Left colon (tissue), 2 donors: ENCODE measurements around the gene BUD31. TPM values are rescaled to one million over a fixed set of nuclear protein-coding genes. Genes with fewer than 3 reads are reported as not detected.
"Not testable (repeated sequence)": the region's sequence is repeated elsewhere in the genome, so short reads cannot be mapped to it uniquely, and the experiment has no call there.

Experiments used
- ATAC-seq: fragments of 200-7000 bp; cut with Tn5 transposase; one replicate; pipeline ENCODE4 v1.9.1; 2020; ENCODE audit warnings: mild to moderate bottlenecking, moderate library complexity
- DNase-seq, 2 donors: peaks; one replicate each; pipeline ENCODE4 v3.0.0-alpha.2; 2020
- intact Hi-C, 2 donors: fragments of 100-400 bp; cut with DNase I in 1 of 2; cut with micrococcal nuclease in 1 of 2; formaldehyde crosslinking; loops; one replicate each; pipeline versions ENCODE4 v1.11.2 to v1.14.0; 2022; cut with DNase I, micrococcal nuclease
- total RNA-seq, 2 donors: library from RNA; stranded (reverse); fragmentation: NEBNext Ultra II Directional; extraction: Animal tissue kit (Norgen Biotek cat#: 25700); gene quantifications; one replicate each; pipeline ENCODE4 v1.2.1, GENCODE V29; 2021
- donor health status: DM: no; HTN: no; CAD: no.
- donor health status: DM: yes; HTN: yes; CAD: no.

Gene BUD31
- total RNA-seq, 2 donors from 2014 or later, result 69.9 to 79.0 TPM

DNA sequence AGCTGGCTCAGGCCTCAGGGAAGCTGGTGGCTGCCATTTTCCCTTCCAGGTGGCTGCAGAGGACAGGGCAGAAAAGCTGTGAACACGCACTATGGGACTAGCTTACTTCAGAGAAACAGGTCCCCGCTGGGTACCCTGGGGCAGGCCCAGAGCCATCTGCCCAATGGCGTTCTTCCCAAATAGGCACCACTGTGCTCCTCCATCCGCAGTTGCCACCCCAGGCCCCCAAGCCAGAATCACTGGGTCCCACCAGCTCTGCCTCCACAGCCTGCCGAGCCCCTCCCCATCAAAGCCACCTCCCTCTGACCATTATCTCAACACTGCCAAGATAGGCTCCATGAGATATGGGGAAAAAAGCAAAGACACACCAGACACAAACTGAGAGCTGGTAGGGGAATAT is 11.4 kb downstream of the BUD31 start:
- DNase-seq, result no peak
- ATAC-seq, result no peak
- intact Hi-C loops, result no loop called here

DNA sequence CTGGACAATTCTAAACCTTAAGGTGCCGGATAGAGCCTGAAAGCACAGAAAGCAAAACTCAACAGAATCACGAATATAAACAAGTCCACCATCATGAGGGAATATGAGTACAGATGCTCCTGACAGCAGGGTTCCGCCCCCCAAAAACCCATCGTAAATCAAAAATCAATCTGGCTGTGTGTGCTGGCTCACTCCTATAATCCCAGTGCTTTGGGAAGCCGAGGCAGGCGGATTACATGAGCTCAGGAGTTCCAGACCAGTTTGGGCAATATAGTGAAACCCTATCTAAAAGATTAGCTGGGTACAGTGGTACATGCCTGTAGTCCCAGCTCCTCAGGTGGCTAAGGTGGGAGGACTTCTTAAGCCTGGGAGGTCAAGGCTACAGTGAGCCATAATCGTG is 12.2 kb downstream of the BUD31 start:
- ATAC-seq, result no peak
- DNase-seq, result no peak
- intact Hi-C loops, result no loop called here

DNA sequence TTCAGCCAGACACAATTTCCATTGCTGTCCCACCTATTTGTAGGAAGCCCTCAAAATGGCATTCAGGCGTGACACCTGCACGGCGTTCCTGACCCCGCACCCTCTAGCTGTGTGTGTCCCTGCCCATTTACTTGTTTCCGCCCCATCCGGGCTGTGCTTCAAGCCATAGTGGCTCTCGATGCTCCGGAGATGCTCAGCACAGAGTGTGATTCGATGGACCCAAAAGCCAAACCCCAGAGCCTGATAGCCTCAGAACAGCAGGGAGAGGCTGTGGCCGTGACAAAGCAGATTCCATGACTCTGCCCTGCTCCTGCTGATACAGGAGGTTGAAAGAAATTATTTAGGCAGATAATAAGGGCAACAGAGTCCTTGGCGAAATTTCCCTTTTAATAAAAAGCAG is 13.4 kb downstream of the BUD31 start:
- intact Hi-C loops, result no loop called here

DNA sequence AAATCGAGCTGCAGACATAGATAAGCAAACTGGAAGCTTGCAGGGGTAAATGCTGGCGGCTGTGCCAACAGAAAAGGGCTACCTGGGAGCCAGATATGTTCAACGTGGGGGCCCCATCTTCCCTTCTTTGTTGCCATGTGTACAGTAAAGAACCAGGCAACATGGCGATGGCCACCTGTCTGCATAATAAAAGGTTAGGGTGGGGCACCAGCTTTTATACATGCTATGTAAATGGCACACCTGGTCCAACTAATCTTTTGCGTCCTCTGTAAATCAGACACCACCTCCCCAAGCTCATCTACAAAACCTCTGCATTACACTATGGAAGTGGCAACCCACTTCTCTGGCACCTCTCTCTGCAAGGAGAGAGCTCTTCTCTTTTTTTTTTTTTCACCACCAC is 13.9 kb downstream of the BUD31 start:
- DNase-seq (peak in 1 of 2 donors; percentile 23), ATAC-seq (peak; percentile 87)
- intact Hi-C loops, result no loop called here

More for the DNA sequence above, 13.4 kb downstream of the BUD31 start:
- ATAC-seq, result no peak
- DNase-seq, result no peak

DNA sequence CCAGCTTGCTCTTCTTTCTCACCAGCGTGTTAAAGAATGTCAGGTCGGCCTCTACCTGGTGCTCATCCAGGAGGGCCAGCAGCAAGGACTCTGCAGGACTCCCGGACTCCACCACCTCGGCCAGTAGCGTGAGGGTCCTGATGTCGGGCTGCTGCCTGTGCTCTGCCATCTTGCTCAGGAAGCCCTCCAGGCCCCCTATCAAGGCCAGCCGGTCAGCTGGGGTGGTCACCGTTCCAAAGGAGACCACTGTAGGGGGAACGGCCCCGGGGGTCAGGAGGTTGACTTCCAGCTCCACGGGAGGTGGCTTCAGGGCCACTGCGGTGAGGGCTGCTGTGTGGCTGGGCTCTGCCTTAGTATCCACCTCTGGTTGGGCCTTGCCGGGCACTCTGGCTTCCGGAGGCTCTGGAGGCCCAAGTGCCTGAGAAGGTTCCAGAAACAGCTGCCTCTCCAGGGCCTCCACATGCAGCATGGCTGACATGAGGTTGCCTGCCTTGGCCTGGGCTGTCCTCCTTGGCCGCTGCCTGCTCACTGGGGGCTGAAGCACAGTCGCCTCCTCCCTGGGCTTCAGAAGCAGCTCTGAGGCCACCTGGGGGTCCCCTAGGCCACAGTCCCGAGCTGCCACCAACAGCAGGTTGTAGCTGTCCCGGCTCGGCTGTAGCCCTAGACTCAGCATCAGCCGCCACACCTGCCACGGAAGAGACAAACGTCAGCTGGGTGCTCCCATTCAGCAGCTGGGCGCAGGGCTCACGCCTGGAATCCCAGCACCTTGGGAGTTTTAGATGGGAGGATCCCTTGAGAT is 16.4 kb downstream of the BUD31 start:
- DNase-seq (no peak), ATAC-seq (no peak)

DNA sequence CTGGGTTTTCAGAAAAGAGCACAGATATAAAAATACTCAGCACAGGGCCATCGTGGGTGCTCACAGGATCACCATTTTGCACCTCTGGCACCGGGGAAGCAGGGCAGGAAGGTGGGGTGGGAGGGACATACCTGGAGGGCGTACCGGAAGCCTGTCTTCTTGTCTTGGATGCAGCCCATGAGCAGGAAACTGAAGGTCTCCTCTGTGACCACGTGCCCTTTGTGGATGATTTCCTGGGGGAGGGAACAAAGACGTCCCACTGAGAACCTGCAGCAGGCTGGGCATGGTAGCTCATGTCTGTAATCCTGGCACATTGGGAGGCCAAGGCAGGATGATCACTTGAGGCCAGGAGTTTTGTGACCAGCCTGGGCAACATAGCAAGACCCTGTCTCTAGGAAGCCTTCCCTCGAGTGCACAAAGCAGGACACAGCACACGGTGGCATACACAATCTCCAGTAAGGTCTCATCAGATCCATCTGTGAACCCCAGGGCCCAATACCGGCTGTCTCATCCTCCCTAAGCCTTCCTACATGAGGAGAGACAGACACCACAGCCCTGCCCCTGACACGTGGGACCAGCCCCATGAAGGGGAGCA is 20.3 kb downstream of the BUD31 start:
- intact Hi-C loops, result no loop called here
- DNase-seq (no peak), ATAC-seq (no peak)

More for the DNA sequence above, 16.4 kb downstream of the BUD31 start:
- intact Hi-C loops, result no loop called here

DNA sequence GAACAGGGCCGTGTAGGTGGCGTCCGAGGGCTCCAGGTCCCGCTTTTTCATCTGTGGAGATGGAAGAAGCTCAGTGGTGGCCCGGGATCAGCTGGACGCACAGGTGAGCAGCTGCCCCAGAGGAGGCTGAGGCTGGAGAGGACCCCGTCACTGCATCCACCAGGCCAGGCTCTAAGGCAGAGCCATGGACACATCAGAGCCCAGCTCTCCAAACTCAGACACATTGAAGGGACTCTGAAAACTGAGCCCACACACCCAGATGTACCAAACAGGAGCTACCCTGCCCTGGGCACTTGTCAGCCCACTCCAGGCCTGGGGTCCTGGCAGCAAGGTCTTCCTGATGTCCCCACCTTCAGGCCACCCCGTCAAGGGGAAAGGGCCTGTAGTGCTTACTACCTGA is 21.0 kb downstream of the BUD31 start:
- no peak for DNase-seq
- intact Hi-C loops, result no loop called here
- no peak for ATAC-seq

DNA sequence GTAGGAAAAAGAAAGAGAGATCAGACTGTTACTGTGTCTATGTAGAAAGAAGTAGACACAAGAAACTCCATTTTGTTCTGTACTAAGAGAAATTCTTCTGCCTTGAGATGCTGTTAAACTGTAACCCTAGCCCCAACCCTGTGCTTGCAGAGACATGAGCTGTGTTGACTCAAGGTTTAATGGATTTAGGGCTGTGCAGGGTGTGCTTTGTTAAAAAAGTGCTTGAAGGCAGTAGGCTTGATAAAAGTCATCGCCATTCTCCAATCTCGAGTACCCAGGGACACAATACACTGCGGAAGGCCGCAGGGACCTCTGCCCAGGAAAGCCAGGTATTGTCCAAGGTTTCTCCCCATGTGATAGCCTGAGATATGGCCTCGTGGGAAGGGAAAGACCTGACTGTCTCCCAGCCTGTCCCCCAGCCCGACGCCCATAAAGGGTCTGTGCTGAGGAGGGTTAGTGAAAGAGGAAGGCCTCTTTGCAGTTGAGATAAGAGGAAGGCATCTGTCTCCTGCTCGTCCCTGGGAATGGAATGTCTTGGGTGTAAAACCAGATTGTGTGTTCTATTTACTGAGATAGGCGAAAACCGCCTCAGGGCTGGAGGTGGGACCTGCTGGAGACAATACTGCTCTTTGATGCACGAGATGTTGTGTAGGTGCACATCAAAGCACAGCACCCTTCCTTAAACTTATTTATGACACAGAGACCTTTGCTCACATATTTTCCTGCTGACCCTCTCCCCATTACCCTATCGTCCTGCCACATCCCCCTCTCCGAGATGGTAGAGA is 23.2 kb downstream of the BUD31 start:
- ATAC-seq, intact Hi-C loops: not testable (repeated sequence)

DNA sequence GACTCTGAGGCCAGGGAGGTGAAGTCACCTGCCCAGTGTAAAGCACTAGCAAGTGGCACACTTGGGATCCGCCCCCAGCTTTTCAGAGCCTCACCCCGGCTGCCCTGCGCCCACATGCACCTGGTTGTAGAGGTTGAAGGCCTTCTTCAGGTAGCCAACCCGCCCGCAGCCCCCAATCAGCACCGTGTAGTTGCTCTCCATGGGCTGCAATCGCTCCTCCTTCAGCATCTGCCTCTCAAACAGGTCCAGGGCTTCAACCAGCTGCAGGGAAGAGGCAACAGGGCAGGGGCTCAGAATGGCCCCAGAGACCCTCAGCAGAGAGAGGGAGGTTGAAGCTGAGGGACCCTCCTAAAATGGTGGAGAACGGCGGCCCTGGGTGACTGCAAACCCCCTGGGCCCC is 24.4 kb downstream of the BUD31 start:
- intact Hi-C loops, result no loop called here
- ATAC-seq (no peak), DNase-seq (no peak)

More for the DNA sequence above, 23.2 kb downstream of the BUD31 start:
- not testable (repeated sequence) for DNase-seq

DNA sequence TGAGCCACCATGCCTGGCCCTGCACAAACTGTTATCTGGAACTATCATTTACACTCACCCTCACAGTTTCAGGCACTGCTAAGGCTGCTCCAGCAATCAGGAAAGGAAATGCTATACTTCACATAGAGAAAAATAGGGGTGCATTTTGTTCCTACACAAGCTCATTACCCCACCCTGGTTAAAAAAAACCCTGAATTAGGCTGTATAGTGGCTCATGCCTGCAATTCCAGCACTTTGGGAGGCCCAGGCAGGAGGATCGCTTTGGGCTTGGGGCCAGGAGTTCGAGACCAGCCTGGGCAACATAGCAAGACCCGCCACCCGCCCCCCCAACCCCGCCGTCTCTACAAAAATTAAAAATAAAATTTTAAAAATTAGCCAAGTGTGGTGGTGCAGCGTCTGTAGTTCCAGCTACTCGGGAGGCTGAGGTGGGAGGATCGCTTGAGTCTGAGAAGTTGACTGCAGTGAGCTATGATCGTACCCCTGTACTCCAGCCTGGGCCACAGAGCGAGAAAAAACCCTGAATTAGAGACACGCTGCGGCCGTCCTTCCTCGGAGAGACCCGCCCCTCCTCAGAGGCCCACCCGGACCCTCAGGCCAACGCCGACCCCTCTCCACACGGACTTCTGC is 29.3 kb downstream of the BUD31 start:
- peak; percentile 36 for ATAC-seq
- DNase-seq, result no peak
- intact Hi-C loops, result no loop called here

DNA sequence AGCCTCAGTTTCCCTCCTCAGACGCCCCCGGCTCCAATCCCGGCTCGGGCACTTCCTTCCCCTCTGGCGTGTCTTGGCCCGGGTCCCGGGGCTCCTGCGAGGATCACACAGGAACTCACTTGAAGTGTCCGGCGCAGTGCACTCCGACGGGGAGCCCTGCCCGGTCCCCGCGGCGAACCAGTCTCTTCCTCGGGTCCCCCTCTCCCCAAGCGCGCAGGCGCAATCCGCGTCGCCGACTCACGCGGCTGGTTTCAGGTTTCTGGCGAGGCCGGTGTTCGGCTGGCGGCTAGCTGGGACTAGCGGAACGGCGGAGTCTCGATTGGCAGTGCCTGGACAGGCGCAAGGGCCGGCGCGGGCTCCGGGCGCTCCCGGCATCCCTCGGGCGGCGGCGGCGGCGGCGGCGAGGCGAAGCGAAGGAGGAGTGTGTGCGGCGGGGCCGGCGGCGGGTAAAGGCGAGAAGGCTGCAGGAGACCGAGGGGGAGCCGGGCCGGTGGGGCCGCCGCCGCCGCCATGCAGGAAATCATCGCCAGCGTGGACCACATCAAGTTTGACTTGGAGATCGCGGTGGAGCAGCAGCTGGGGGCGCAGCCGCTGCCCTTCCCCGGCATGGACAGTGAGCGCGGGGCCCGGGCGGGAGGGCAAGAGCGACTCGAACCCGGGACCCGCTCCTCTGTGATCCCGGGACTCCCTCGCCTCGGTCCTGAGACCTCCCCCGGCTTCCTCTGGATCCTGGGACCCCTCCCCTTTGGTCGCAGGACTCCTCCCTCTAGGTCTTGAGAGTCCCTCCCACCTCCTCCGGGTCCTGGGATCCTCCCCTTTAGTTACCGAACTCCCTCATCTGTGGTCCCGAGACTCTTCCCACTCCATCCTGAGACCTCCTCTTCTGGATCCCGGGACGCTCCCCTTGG is 30.1 kb downstream of the BUD31 start, which contains the start of the genes CPSF4 and PTCD1:
CPSF4 (plus strand) TSS at position 371 of the 908 bp plus-strand sequence; CDS start at position 511, 140 bp downstream.
PTCD1 (minus strand) TSS at position 226 of the 908 bp plus-strand sequence. CDS start 3,556 bp downstream, outside the sequence.
- DNase-seq, result peak; percentile 95 to 96
- intact Hi-C loops, result no loop called here
- peak; percentile 97 for ATAC-seq

DNA sequence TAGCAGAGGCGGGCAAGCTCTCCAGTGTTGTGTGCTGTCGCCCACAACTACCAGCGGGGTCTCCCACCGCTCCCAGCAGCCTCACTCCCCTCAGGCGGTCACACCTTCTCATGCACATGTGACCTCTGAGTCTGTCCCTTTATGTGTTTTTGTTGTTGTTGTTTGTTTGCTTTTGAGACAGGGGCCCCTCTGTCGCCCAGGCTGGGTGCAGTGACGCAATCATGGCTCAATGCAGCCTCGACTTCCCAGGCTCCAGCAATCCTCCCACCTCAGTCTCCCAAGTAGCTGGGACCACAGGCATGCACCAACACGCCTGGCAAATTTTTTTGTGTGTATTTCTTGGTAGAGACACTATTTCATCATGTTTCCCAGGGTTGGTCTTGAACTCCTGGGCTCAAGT is 31.4 kb downstream of the BUD31 start:
- ATAC-seq (no peak), DNase-seq (no peak)
- intact Hi-C loops, result no loop called here

DNA sequence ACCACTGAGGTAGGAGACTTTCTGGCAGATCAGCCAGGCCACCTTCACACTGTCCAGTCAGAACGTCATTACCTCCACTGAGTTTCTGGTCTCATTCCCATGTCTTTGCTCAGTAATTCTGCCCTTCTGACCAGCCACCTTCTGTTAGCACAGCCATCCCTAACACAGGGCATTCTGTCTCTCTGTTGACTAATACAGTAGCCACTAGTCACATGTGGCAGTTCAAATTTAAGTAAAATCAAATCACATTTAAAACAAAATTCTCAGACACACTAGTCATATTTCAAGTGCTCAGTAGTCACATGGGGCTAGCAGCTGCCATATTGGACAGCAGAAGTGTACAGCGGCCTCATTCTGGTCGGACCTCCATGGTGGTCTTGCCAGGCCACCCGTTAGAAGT is 37.3 kb downstream of the BUD31 start:
- intact Hi-C loops, result no loop called here
- no peak for ATAC-seq
- no peak for DNase-seq

DNA sequence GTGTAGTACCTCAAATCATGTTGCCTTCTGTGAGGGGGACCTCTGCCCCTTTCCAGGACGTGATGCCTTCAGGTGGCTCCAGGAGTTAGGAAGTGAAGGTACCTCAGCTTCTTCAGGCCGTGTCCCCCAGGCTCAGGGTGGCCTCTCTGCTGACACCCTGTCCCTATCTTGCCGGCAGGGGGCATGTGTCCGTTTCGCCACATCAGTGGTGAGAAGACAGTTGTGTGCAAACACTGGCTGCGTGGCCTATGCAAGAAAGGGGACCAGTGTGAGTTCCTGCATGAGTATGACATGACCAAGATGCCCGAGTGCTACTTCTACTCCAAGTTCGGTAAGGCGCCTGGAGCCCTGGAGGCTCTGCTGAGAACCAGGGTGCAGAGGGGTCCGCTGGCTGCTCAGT is 39.2 kb downstream of the BUD31 start:
- DNase-seq, result peak in 1 of 2 donors; percentile 32

DNA sequence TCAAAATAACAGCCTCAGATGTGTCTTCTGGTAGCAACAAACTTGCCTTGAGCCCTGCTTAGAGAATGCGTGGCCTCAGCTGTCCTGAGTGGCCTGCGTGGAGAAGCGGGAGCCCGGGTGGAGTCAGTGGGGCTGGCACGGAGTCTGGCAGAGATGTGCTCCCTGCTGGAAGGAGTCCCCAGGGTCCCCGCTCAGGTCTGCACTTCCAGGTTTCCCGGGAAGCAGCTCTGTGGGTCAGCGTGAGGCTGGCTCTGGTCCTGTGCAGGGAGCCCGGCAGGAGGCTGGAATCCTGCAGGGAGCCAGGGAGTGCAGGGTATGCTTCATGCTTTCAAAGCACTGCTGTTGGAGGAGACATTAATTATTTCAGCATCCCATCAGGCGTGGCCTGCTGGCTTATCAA is 40.1 kb downstream of the BUD31 start:
- DNase-seq, result no peak
- no peak for ATAC-seq
- intact Hi-C loops, result no loop called here

More for the DNA sequence above, 39.2 kb downstream of the BUD31 start:
- ATAC-seq, result peak; percentile 49
- intact Hi-C loops, result no loop called here

DNA sequence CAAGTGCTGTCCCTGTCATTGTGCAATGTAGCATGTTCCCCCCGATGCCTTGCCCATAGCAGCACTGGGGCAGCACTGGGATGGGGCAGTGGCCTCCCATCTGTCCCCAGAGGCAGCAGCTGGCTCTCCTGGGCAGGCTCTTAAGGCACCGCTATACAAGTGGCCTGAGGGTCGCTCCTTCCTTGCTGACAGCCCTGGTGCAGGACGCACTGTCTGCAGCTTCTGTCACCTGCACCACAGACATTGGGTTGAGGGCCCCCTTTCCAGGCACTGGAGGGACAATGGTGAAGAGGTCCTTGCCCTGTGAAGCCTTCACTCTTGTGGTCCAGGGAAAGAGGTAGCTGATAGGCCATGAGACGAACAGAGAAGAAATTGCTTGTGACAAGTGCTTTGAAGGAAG is 40.6 kb downstream of the BUD31 start:
- no peak for DNase-seq
- no peak for ATAC-seq
- intact Hi-C loops, result no loop called here

DNA sequence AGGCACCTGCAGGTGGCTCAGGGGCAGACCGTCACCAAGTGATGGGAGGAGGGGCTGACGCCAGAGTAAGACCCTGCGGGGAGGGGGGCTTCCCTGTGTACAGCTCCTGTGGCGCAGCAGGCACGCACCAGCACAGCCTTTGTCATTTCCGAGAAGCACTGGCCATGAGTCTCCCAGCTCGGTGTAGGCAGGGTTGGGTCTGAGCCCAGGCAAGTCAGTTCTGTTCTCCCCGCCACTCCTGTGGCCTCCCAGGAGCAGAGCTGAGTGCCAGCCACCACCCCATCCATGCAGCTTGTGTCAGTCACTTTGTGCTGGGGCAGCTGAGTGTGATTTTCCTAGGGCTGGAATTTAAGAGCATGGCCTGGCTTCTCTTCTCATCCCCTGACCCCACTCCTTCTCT is 43.2 kb downstream of the BUD31 start:
- no peak for DNase-seq
- intact Hi-C loops, result no loop called here
- no peak for ATAC-seq

DNA sequence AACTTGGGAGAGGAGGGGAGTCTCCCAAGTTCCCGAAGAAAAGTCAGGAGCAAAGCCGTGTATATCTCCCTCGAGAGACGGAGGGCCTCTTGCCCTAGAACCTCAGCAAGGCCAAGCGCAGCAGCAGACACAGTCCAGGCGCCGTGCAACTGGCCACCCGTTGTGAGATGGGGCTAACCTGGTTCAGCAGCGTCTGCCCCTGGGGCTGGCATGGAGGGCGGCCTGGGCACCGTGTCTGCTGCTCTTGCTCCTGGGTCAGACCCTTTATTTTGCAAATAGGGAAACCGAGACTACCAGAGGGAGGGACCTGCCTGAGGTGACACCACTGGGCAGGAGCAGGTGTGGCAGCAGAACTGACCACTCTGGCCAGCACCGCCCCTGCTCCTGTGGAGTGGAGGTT is 43.8 kb downstream of the BUD31 start:
- no peak for DNase-seq
- intact Hi-C loops, result no loop called here

More for the DNA sequence above, 43.8 kb downstream of the BUD31 start:
- ATAC-seq, result no peak
